Coronary artery (tissue), 2 donors: Measurements from ENCODE around the gene S100A6.
"Not testable (repeated sequence)": the region's sequence is repeated elsewhere in the genome, so short reads cannot be mapped to it uniquely, and the experiment has no call there.

Experiments
- DNase-seq: peaks from one replicate; pipeline ENCODE4 v3.0.0-alpha.2; 2017; ENCODE audit warnings: low spot score
- H3K27ac ChIP-seq, 2 donors: fragments of 200-600 bp; sonication (generic); one replicate each; pipeline ENCODE4 v1.5.1; 2016 to 2019
- H3K4me3 ChIP-seq: fragments of 200-600 bp; sonication (generic); 2 replicates; pipeline ENCODE4 v1.5.1; 2016; ENCODE audit warnings: mild to moderate bottlenecking, moderate library complexity
- TF ChIP-seq, protein P1 (sequence below): fragments of 200-600 bp; sonication (generic); IDR thresholded peaks from one replicate; pipeline ENCODE4 v1.5.1; 2019; ENCODE audit warnings: antibody characterized with exemption

Gene S100A6

GRCh38 chr1:153520818-153521476 is 14.8 kb downstream of the S100A6 start:
- TF ChIP-seq, protein P1, sequence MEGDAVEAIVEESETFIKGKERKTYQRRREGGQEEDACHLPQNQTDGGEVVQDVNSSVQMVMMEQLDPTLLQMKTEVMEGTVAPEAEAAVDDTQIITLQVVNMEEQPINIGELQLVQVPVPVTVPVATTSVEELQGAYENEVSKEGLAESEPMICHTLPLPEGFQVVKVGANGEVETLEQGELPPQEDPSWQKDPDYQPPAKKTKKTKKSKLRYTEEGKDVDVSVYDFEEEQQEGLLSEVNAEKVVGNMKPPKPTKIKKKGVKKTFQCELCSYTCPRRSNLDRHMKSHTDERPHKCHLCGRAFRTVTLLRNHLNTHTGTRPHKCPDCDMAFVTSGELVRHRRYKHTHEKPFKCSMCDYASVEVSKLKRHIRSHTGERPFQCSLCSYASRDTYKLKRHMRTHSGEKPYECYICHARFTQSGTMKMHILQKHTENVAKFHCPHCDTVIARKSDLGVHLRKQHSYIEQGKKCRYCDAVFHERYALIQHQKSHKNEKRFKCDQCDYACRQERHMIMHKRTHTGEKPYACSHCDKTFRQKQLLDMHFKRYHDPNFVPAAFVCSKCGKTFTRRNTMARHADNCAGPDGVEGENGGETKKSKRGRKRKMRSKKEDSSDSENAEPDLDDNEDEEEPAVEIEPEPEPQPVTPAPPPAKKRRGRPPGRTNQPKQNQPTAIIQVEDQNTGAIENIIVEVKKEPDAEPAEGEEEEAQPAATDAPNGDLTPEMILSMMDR, result no peak
- Histone ChIP-seq H3K4me3 (no peak overlapping the region), H3K27ac (no peak overlapping the region)
- DNase-seq, result no peak

DNA sequence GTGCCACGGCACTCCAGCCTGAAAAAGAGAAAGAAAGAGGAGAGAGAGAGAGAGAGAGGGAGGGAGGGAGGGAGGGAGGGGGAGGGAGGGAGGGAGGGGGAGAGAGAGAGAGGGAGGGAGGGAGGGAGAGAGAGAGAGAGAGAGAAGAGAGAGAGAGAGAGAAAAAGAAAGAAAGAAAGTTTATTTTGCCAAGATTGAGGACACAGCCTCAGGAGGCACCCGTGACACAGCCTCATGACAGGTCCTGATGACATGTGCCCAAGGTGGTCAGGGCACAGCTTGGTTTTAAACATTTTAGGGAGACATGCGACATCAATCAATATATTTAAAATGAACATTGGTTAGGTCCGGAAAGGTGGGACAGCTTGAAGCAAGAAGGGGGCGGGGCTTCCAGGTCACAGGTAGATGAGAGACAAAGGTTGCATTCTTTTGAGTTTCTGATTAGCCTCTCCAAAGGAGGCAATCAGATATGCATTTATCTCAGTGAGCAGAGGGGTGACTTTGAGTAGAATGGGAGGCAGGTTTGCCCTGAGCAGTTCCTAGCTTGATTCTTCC is 15.6 kb downstream of the S100A6 start:
- H3K27ac ChIP-seq, DNase-seq, H3K4me3 ChIP-seq: not testable (repeated sequence)

DNA sequence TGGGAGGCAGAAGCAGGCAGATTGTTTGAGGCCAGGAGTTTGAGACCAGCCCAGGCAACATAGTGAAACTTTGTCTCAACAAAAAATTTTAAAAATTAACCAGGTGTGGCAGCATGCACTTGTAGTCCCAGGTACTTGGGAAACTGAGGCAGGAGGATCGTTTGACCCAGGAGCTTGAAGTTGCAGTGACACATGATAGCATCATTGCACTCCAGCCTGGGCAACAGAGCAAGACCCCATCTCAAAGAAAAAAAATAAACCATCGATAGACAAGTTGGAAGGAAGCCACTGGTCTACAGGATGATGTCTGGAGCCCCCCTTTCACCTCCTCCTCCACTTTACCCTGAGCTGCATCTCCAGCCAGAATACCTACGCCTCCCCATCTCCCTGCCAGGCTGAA is 16.5 kb downstream of the S100A6 start:
- Histone ChIP-seq H3K27ac (no peak overlapping the region), H3K4me3 (no peak overlapping the region)
- DNase-seq, result no peak
- TF ChIP-seq, protein P1, result no peak

DNA sequence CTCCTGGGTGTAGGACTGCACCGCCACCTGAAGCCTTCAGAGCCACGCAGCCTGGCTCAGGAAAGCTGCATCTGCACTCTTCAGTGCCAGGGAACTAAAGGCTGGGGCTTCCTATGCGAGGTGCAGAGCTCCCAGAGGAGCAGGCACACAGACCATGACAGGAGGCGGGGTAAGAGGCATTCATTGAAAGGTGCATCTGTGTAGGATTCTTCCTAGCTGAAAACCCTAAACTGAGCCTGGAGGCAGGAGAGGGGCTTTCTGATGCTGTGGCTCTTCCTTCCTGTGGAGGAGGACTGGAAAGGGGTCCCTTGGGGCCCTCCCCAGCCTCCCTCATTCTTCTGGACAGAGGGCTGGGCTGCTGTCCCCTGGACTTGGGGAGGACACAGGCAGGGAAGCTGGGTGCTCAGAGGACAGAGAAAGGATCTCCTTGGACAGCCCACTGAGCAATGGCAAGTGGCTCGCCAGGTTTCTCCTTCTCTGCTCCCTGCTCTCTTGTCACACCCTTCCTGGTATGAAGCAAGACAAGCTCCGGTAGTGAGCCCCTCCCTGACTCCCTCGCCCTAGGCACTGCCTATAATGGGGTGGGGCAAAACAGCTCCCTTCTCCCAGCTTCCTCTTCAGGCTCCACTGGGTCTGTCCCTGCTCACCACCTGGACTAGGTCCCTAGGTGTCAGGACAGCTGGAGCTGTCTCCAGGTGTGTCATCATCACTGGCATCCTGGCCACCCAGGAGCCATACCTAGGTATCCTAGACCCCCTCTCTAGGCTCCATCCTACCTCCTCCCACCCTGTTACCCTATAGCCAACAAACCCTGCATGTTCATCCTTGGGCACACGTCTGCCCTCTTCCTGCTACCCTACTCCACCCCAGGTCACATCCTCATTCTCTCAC is 20.0 kb downstream of the S100A6 start:
- H3K4me3 ChIP-seq, result no peak overlapping the region
- no peak for DNase-seq
- TF ChIP-seq, protein P1, result no peak
- no peak overlapping the region for H3K27ac ChIP-seq

GRCh38 chr1:153513666-153514065 is 22.1 kb downstream of the S100A6 start:
- H3K4me3 ChIP-seq, result no peak overlapping the region
- TF ChIP-seq, protein P1, result no peak
- no peak overlapping the region for H3K27ac ChIP-seq
- no peak for DNase-seq

GRCh38 chr1:153513023-153513422 is 22.8 kb downstream of the S100A6 start:
- H3K27ac ChIP-seq, result no peak overlapping the region
- DNase-seq, result peak; percentile 58
- TF ChIP-seq, protein P1, result no peak
- no peak overlapping the region for H3K4me3 ChIP-seq

- Histone ChIP-seq H3K4me3 (no peak overlapping the region), H3K27ac (no peak overlapping the region)
- TF ChIP-seq, protein P1, result peak; percentile 74
- no peak for DNase-seq
Observed at GRCh38 chr1:153510984-153511410, 24.8 kb downstream of the S100A6 start.
